NCI-H1694 treated with DMSO at 0.1 percent for 48 hours (cell line): ENCODE results near the gene MAPK9.

Experiments used
- DNase-seq: peaks from one replicate; lab custom pipeline; 2025; lab: John Stamatoyannopoulos, UW

MAPK9 gene

DNA sequence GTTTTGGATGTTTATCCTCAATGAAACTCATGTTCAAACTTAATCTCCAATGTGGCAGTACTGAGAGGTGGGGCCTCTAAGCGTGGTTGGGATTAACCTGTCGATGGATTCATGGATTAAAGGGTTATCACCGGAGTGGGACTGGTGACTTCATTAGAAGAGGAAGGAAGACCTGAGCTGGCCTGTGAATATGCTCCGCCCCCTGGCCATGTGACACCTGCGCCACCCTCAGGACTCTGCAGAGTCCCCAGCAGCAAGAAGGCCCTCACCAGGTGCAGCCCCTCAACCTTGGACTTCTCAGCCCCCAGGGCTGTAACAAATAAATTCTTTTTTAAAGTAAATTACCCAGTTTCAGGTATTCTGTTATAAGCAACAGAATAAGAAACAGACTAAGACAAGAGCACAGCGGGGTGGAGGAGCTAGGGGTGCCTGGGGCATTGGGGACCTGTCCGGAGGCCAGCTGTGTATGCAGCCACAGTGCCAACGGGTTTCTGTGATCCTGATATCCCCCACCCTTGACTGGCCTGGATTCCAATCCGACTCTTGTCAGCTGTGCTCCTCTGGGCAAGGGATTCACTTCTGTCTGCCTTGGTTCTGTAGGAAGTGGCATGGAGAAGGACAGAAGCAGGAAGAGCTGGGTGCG lies 3.2 kb upstream of the MAPK9 start:
- no peak for DNase-seq

DNA sequence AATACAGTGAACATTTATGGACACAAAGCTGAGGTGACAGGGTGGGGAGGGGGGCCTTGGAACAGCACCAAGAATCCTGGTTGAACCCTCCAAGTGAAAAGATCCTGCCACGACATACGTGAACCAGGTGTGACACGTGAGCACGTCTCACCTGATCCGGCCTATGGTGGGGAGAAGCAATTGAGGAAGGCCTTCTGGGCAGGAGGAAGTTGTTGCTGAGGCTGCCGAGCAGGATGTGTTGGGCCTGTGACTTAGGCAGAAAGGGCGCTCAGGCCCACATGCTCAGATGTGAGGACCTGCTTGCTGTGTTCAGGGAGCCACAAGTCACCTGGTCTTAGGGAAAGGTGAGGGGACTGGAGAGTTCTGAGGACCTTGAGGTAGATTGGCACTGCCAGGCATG lies 2.5 kb upstream of the MAPK9 start:
- DNase-seq = no peak

DNA sequence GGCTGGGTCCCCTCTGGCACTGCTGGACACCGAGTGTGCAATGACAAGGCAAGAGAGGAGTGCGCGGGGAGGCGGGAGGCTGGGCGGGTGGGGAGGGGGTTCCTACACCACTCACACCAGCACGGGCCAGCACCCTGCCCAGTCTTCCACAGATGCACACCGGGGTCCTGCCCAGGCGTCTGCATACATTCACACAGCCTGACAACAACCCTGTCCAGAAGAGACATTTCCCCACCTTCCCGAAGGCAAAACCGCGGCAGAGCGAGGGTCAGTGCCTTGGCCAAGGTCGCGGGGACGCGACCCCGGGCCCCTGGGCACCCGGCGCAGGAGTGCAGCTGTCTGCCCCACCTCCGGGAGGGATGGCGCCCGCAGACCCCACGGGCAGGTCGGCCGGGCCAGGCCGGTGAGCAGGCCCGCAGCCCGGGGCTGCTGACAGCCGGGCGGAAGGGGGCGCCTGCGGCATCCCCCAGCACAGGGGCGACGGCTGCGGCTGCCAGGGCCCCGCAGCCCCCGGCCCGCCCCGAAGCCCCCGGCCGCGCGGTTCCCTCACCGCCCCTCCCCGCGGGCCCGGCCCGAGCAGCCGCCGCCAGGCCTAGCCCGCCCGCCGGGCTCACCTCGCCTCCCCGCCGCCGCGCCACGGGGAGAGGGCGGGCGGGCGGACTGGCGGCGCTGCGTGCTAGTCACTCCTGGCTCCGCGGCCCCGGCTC lies 496 bp downstream of the MAPK9 start:
- no peak for DNase-seq

DNA sequence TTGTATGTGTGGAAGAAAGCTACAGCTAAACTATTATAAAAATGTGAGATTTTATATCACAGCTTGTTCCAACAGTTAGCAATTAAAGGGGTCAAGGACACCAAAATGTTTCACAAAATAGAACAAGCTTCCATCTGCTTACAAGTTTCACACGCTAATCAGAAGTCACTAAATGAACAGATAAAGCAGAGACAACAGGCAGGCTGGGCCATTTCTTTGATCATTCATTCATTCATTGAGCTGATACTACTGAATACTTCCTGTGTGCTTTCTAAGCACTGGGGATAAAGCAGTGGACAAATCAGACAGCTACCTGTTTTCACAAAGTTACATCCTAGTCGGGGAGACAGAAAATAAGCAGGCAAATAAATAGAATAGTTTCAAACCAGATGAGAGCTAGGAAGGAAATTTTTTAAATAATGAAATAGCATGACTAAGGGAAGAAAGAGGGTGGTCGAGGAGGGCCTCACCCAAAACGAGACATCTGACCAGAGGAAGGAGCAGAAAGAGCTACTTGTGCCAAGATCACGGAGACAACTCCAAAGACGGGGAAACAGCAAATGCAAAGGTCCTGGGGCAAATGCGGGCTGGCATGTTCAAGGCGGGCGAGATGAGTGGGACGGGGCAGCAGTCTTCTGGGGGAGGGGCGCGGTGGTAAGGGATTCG lies 1.2 kb downstream of the MAPK9 start:
- no peak for DNase-seq

DNA sequence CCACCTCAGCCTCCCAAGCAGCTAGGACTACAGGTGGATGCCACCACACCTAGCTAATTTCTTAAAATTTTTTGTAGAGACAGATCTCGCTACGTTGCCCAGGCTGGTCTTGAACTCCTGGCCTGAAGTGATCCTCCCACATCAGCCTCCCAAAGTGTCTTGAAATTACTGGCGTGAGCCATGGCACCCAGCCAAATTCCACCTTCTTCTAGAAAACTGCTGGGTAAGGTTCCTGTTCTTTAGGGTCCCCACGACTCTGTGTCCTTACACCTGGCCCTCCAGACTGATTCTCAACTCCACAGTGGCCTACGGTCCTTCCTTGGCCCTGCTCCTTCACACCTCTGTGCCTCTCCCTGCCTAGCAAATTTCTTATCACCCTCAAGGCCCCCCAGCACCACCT lies 1.9 kb downstream of the MAPK9 start:
- DNase-seq = no peak

DNA sequence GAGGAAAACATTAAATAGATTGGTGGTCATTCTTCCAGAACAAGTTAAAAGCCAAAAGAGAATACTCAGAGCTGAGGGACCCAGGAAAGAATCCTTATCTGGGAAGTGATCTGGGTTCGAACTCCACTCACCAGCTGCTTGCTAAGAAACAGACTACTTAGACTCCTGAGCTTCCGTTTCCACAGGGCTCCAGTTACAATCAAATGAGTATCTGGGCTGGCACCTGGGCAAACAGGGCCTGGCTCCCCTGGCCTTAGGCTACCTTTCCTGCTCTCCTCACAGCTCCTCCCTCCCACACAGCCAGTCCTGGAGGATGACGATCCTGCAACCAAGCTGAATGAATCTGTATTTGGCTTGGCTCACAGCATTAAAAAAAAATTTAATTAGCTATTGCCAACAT lies 2.5 kb downstream of the MAPK9 start:
- no peak for DNase-seq

DNA sequence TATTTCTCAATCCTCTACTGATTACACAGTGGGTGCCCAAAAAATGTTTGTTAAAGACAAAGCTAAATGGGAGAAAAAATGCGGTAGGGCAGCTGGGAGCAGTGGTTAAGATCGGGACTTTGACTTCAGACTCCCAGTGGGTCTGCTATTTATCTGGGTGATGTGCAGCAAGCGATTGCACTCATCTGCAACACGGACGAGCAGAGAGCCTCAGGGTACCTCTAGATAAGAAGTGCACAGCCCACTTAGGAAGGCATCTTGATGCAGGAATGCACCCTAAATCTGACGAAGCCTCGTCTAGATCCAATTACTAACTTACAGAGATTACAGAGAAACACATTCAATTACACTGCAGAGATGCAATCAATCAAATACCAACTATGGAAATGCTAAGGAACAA lies 4.0 kb downstream of the MAPK9 start:
- DNase-seq = no peak

DNA sequence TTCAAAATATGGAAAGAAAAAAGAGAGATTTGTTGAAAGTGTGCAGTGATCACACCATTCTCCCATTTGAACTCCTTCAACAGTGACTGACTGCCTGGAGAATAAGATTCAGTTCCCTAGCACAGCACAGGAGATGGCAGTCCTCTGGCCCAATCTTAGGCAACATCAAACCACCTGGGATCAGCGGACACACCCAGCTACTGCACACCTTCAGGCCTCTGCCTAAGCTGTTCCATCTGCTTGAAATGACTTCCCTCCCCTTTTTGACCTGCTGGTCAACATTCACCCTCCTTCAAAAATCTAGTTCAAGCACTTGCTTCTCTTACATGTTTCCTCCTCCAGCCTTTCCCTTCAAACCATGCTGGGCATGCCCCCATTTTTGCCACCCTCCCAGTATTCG lies 4.5 kb downstream of the MAPK9 start:
- no peak for DNase-seq

DNA sequence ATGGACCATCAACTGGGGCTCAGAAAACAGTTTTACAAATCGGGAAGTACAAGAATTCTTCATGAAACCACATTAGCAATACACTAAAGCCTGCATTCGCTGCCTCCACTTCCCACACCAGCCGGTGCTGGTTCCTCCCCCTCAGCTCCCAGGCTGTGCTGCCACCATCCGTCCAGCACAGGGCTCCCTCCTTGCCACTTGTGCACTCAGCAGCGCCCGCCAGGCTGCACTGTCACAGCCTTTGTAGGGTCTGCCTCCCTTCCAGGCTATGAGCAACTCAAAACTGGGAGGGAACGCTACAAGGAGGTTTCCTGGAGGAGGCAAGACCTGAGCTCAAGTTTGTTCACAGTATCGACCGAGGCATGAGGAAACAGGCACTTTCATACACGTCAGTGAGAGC lies 7.7 kb downstream of the MAPK9 start:
- DNase-seq = no peak

DNA sequence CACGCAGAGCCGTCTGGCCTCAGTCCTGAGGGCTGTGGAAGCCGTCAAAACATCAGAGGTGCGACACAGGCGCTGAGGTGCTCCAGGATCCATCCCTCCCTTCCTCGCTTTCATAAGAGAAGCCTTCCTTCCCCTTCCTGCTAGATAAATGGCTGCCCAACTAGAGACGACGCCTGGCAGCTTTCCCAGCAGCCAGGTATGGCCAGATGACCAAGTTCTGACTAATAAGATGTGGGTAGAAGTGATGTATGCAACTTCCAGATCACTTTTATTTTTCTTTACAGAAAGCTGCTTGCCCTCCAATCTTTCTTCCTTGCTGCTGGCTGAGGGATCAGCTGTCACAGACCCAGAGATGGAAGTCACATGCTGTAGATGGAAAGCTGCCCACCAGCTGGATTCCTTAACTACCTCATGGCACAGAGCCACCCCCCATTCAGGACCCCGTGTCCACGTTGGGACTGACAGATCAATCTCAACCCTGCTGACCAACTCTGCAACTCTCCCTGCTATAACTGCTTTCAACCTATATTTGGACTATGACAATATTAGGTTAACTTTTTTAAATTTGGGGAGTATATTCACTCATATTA lies 8.8 kb downstream of the MAPK9 start:
- DNase-seq = no peak

DNA sequence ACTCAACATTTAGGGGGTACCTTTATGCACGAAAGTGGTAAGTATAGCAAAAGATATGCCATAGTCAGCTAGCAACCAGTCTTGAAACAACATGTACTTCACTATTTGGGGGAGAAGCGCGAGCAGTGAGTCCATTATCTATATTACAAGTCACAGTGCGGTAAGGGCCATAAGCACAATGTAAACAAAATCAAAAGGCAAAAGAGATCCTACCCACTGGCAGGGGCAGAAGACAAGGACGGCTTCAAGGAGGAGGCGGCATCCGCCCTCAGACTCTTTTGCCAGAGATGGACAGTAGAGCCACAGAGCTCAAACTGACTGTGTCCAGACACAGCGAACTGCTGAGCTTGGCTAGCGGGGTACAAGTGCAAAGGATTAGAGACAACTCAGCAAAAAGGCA lies 9.6 kb downstream of the MAPK9 start:
- no peak for DNase-seq

DNA sequence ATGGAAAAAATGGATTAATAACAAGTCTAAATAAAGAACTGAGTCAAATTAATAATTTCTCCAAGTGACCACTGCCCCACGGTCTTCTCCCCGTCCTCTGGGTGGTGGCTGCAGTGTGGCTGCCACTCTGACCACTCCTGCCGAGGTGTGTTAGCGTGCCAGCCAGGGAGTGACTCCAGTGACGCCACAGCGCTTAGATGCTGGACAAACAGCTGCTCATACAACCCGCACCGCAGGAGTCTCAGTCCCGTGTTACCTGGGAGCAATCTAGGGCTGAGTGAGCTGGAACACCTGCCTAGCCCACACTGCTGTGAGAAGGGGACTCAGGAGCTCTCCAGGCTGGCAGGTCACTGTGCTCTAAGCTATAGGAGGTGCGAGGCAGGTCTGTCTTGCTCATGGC lies 10.2 kb downstream of the MAPK9 start:
- DNase-seq = no peak

DNA sequence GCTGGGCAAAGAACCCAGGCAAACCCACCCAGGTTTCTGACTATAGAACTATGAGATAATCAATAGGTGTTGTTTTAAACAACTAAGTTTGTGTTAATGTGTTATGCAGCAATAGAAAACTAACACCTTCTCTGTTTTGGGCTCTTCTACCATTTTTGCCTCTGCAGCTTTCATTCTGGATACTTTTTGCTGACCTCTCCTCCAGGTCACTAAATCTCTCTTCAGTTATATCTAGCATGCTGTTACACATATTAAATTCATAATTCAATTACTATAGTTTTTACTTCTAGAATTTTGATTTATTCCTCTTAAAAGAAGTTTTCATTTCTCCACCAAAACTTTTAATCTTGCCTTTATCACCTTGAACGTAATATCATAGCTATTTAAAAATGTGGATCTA lies 17.2 kb downstream of the MAPK9 start:
- DNase-seq = no peak

DNA sequence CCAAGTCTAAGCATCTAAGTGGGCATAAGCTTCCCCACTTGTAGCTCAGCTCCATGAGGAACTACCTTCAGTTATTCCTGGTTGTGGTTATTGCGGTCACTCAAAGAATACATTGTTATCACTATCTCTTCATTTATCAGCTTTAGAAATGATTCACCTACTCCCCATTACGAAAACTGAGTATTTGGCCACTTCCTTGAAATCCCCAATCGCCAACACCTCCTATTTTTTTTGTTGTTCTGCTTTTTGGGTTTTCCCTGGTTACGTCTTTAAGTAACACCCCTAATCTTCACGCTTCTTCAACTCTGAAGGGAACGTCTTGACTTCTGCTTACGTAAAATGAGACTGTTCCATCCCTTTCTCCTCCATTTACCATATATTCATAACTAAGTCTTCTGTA lies 20.7 kb downstream of the MAPK9 start:
- DNase-seq = no peak

DNA sequence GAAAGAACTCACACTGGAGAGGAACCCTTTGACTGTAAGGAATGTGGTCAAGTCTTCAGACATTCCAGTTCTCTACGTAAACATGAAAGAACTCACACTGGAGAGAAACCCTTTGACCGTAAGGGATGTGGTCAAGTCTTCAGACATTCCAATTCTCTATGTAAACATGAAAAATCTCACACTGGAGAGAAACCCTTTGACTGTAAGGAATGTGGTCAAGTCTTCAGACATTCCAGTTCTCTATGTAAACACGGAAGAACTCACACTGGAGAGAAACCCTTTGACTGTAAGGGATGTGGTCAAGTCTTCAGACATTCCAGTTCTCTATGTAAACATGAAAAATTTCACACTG lies 32.6 kb downstream of the MAPK9 start:
- DNase-seq = no peak

DNA sequence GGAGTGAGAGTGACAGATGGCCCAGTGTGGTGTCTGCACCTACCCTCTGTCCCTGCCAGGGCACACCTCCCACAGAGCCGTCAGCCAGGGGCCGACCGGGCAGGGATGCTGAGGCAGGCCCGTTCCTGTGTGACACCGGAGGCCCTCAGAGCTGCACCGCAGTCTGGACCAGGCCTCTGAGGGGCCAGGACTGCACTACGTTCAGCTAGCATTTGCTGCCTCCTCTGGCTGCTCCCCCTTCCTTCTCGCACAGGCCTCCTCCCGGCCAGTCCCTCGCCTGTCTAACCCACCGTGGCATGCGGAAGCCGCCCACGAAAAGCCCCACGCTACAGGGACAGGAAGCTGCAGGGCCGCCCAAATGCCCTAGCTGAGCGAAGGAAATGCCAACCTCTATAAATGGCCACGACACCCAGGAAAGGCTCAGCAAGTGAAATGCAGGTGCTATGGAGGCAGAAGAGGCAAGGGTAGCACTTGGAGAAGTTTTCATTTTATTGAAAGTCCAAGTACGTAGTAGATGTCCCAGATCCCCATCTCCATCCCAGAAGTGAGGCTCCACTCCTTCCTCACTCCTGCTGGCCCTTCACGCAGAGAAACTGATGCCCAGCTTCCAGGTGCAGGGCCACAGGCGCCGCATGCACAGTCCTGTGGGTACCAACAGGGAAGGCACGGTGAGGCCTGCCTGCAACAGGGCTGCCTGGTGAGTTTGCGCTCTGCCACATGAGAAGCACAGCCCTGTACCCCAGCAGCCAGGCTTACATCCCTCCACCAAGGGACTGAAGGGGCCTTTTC lies 38.7 kb downstream of the MAPK9 start:
- no peak for DNase-seq

DNA sequence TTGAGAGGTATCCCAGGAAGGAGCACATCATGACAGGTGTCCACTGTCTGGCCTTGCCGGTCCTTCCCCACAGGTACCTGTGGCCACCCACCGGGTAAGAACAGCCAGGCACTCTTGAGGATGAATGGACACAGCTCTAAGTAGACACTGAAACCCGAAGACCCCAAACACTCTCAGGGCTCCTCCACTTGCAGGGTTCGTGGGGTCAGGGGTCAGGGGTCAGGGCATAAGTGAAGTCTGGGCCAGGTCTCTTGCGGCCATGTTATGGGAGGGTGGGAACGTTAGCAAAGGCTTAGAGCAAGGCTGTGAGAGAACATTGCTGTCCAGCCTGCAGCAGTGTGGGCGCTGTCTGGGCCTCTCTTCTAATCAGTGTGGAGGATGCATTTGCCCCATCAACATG lies 40.0 kb downstream of the MAPK9 start:
- no peak for DNase-seq

DNA sequence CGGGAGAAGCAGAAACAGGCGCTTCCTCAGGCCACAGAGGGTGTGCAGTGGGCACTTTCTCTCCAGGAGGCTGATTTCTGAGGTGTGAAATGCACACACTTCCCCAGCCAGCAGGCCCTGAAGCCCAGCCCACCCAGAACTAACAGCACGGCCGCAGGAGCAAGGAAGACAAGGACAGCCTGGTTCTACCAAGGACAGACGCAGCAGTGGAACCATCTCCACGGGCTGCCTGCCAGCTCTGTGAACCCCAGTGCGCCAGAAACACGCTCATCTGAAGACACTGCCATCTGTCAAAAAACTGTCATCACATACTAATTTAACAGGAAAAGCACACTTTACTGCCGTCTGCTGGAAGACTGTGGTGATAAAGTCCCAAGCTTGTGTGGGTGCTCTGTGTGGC lies 40.7 kb downstream of the MAPK9 start:
- no peak for DNase-seq

DNA sequence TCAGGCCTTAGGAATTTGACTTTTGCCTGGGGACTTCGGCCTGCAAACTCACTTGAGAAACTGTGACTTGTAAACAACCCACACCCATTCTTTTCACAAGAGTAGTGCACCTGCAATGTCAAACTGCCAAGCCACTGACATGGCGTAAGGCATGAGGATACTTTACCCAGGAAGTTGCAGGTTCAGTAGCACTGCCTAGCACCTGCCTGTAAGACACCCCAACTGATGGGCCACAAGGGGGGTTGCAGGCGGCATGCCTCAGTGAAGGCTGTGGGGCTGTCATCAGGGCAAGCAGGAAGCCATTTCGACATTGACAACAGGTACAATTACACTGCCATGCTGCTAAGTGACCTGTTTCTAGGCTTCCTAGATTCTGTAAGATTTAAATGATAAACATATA lies 41.6 kb downstream of the MAPK9 start:
- DNase-seq = no peak

DNA sequence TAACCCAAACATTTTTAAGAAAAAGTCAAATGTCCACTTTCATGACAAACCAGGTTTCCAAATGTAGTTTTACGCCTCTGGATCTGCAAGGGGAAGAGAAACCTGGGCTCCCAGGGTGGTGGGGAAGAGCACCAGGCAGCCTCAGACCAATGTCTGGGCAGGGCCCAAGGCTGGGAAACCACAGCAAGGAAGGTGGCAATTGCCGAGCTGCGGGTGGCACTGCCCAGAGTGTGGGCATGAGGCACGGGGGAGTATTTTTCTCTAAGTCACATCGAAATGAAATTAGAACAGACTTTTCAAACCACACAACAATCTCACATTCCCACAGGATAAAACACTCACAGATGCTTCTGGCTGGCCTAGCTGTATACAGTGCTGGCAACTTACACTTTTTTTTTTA lies 50.3 kb downstream of the MAPK9 start:
- DNase-seq = no peak

DNA sequence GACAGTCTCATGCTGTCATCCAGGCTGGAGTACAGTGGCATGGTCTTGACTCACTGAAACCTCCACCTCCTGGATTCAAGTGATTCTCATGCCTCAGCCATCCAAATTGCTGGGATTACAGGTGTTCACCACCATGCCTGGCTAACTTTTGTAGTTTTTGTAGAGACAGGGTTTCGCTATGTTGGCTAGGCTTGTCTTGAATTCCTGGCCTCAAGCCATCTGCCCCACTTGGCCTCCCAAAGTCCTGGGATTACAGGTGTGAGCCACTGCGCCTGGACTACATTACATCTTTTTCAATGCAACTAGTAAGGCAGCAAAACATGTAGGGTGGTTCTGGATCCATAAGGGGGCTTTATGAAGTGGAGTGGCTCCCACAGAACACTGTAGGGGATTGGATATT lies 53.3 kb downstream of the MAPK9 start:
- no peak for DNase-seq

DNA sequence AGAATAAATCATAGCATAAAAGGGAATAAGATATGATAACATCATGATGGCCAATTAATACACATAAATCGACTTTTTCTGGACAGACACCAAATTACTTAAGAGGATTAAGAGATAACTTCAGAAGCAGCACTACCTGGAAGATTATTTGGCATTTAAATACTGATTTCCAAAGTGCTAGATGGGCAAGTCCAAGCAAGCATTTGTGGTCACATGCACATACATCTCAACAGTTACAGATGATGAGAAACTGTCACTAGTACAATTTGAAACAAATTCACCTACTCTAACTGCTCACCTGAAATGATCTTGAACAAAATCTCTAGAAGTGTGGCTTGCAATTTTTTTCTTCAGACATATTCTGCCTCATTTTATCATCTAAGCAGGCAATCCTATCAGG lies 56.0 kb downstream of the MAPK9 start:
- no peak for DNase-seq

DNA sequence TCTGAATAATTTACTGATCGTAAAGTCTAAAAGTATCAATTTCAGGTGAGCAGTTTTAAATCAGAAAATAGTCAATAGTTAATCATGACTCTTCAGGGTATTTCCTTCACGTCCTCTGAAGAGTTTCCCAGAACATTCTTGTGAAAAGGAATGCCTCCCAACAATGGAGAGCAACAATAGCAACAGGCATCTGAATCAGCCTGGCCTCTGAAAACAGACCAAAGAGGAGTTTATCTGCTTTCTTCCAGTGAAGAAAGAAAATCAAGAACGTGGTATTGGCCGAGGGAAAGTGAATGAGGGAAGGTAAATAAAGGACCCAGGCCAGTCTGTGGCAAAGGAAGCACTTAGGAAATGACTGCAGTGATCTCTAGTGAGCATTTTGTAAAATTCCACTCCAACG lies 56.8 kb downstream of the MAPK9 start:
- no peak for DNase-seq
